GM12878 (cell line): ENCODE results near the gene BLOC1S4. TPM values are rescaled to one million over a fixed set of nuclear protein-coding genes. Genes with fewer than 3 reads are reported as not detected.
A peak's percentile ranks its signal among the peaks of the same experiment; 100 is the strongest.

Experiments used
- BCL11A ChIP-seq: IDR thresholded peaks from 2 replicates; pipeline ENCODE4 v1.6.1; 2011; ENCODE audit warnings: low read depth, low read length
- CREM ChIP-seq: IDR thresholded peaks from 2 replicates; pipeline ENCODE4 v1.6.1; 2014; ENCODE audit warnings: antibody characterized with exemption, low read depth
- CTCF ChIP-seq, 3 experiments: IDR thresholded peaks in 2 of 3; conservative IDR thresholded peaks in 1 of 3; 2 replicates each; pipeline ENCODE4 v1.5.1; 2011; ENCODE audit warnings: low read depth in 3 of 3, low read length in 3 of 3, mild to moderate bottlenecking in 3 of 3, control low read depth in 2 of 3, moderate library complexity in 2 of 3, inconsistent platforms in 1 of 3, mixed read lengths in 1 of 3; ENCODE audit not compliant: control insufficient read depth in 2 of 3, insufficient read depth in 1 of 3; ENCODE audit errors: extremely low read depth in 1 of 3
- GATAD2B ChIP-seq: fragments of 450-650 bp; conservative IDR thresholded peaks from 2 replicates; pipeline ENCODE4 v1.6.1; 2017; ENCODE audit warnings: low read depth, mild to moderate bottlenecking, moderate library complexity
- HDAC6 ChIP-seq: fragments of 200-600 bp; sonication (generic); IDR thresholded peaks from one replicate; pipeline ENCODE4 v1.8.0; 2017; ENCODE audit warnings: antibody characterized with exemption; ENCODE audit not compliant: unreplicated experiment
- JUNB ChIP-seq: IDR thresholded peaks from 2 replicates; pipeline ENCODE4 v1.6.1; 2016; ENCODE audit warnings: antibody characterized with exemption, mild to moderate bottlenecking
- KLF5 ChIP-seq: fragments of 450-650 bp; IDR thresholded peaks from 2 replicates; pipeline ENCODE4 v1.6.1; 2014; ENCODE audit warnings: mild to moderate bottlenecking; ENCODE audit not compliant: partially characterized antibody
- MAX ChIP-seq: IDR thresholded peaks from 2 replicates; pipeline ENCODE4 v1.6.1; 2012; ENCODE audit warnings: low read depth, low read length, improper control_type of control experiment
- MEF2B ChIP-seq: fragments of 450-650 bp; IDR thresholded peaks from 2 replicates; pipeline ENCODE4 v1.6.1; 2018; ENCODE audit warnings: mild to moderate bottlenecking, moderate library complexity; ENCODE audit not compliant: partially characterized antibody, poor library complexity, severe bottlenecking
- RB1 ChIP-seq: fragments of 450-650 bp; formaldehyde crosslinking; IDR thresholded peaks from 2 replicates; pipeline ENCODE4 v1.6.1; 2017; ENCODE audit warnings: mild to moderate bottlenecking, borderline replicate concordance
- STAT1 ChIP-seq: fragments of 450-650 bp; conservative IDR thresholded peaks from 2 replicates; pipeline ENCODE4 v1.6.1; 2014; ENCODE audit warnings: antibody characterized with exemption, mild to moderate bottlenecking
- USF1 ChIP-seq: IDR thresholded peaks from 2 replicates; pipeline ENCODE4 v1.6.1; 2011; ENCODE audit warnings: borderline replicate concordance, low read depth, mild to moderate bottlenecking, moderate library complexity, mixed read lengths, low read length; ENCODE audit not compliant: insufficient read depth; ENCODE audit errors: extremely low read length
- WRNIP1 ChIP-seq: IDR thresholded peaks from 2 replicates; pipeline ENCODE4 v1.6.1; 2011; ENCODE audit warnings: low read depth, low read length, improper control_type of control experiment, borderline replicate concordance
- YY1 ChIP-seq: IDR thresholded peaks from 2 replicates; pipeline ENCODE4 v1.6.1; 2011; ENCODE audit warnings: low read depth, mild to moderate bottlenecking, low read length
- ZNF24 ChIP-seq: fragments of 450-650 bp; IDR thresholded peaks from 2 replicates; pipeline ENCODE4 v1.6.1; 2017; ENCODE audit warnings: antibody characterized with exemption, mild to moderate bottlenecking
- polyA plus RNA-seq, 11 experiments: library from polyadenylated mRNA; depleted of rRNA in 4 of 11; unstranded in 6 of 11; stranded (reverse) in 5 of 11; fragments of >200 nt; fragmentation: Nextera tagmentation in 4 of 11; fragmentation: Illumina TruSeq in 1 of 11; extraction: Ambion mirVana in 4 of 11; extraction: Trizol in 1 of 11; gene quantifications; 1 replicate in 1 of 11; 2 replicates in 10 of 11; pipeline versions ENCODE4 v1.2.1 to v1.2.3, GENCODE V29; 2011 to 2016; ENCODE audit warnings: inconsistent platforms in 2 of 11, missing spikeins in 2 of 11, low read depth in 1 of 11
- total RNA-seq, 4 experiments: library from RNA; depleted of rRNA in 3 of 4; stranded (reverse); fragments of >200 nt in 3 of 4; fragmentation: Illumina TruSeq in 1 of 4; extraction: Trizol in 1 of 4; gene quantifications; 2 replicates each; pipeline versions ENCODE4 v1.2.1 to v1.2.3, GENCODE V29; 2013 to 2021
- TF ChIP-seq, protein P1 (sequence below): fragments of 450-650 bp; conservative IDR thresholded peaks from 2 replicates; pipeline ENCODE4 v1.6.1; 2017; ENCODE audit warnings: mild to moderate bottlenecking, moderate library complexity
- TF ChIP-seq, protein P2 (sequence below): fragments of 450-650 bp; IDR thresholded peaks from 2 replicates; pipeline ENCODE4 v1.6.1; 2016; ENCODE audit warnings: mild to moderate bottlenecking

Gene BLOC1S4
- total and polyA plus RNA-seq, 10 of the 15 experiments (the other 5 are each of a cell fraction or from before 2014, with no cell fraction given): 2.7 to 23.8 (median 9.5) TPM

DNA sequence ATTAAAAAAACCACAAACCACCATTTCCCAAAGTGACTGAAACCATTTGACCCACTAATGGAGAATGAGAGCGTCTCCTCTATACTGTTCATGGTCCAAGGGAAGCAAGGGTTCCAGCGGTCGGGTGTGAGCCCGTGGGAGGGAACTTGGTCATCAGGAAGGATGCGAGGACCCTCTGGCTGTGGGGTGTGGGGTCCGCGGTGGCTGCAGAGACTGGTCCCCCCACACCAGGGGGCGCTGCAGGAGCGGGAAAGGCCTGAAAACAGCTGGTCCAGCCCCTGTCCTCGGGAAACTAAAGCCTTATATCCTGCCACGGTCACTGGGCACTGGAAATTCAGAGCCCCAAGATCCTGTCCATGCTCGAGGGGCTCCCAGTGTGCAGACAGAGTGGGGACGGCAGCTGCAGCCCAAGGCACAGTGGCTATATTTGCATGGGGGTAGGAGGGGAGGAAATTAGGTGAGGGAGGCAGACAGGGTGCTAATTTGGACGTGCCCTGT, 4.3 kb downstream of the BLOC1S4 start (continued):
- TF ChIP-seq HDAC6: no peak
- no peak for TF ChIP-seq USF1
- peak; percentile 59; the same call in 1 of the 2 replicates for TF ChIP-seq RB1
- TF ChIP-seq MEF2B: no peak
- TF ChIP-seq YY1: peak; percentile 68; the same call in 1 of the 2 replicates
- no peak for TF ChIP-seq MAX
- no peak for TF ChIP-seq JUNB
- TF ChIP-seq BCL11A: no peak
- no peak for TF ChIP-seq ZNF24
- no peak for TF ChIP-seq CREM
- TF ChIP-seq, protein P1, sequence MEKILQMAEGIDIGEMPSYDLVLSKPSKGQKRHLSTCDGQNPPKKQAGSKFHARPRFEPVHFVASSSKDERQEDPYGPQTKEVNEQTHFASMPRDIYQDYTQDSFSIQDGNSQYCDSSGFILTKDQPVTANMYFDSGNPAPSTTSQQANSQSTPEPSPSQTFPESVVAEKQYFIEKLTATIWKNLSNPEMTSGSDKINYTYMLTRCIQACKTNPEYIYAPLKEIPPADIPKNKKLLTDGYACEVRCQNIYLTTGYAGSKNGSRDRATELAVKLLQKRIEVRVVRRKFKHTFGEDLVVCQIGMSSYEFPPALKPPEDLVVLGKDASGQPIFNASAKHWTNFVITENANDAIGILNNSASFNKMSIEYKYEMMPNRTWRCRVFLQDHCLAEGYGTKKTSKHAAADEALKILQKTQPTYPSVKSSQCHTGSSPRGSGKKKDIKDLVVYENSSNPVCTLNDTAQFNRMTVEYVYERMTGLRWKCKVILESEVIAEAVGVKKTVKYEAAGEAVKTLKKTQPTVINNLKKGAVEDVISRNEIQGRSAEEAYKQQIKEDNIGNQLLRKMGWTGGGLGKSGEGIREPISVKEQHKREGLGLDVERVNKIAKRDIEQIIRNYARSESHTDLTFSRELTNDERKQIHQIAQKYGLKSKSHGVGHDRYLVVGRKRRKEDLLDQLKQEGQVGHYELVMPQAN: no peak
- TF ChIP-seq GATAD2B: peak; percentile 57
- TF ChIP-seq STAT1: 0 out of 2 replicates have a peak, but pooled peaks have one; percentile 47
- TF ChIP-seq WRNIP1: no peak
- peak; percentile 85 to 96 (median 93) for TF ChIP-seq CTCF (IDR thresholded peaks at IDR 0.05 in 2 of 3, conservative IDR thresholded peaks at IDR 0.05 in 1 of 3; ENCODE audit: control insufficient read depth in 2 of 3, extremely low read depth in 1 of 3, insufficient read depth in 1 of 3, low read depth in 3 of 3, low read length in 3 of 3)
- TF ChIP-seq, protein P2, sequence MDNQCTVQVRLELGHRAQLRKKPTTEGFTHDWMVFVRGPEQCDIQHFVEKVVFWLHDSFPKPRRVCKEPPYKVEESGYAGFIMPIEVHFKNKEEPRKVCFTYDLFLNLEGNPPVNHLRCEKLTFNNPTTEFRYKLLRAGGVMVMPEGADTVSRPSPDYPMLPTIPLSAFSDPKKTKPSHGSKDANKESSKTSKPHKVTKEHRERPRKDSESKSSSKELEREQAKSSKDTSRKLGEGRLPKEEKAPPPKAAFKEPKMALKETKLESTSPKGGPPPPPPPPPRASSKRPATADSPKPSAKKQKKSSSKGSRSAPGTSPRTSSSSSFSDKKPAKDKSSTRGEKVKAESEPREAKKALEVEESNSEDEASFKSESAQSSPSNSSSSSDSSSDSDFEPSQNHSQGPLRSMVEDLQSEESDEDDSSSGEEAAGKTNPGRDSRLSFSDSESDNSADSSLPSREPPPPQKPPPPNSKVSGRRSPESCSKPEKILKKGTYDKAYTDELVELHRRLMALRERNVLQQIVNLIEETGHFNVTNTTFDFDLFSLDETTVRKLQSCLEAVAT: peak; percentile 73
- peak; percentile 37 for TF ChIP-seq KLF5
